CD4-positive, CD25-positive, alpha-beta regulatory T cell (primary cell): ENCODE measurements around the gene PJA1. TPM values are rescaled to one million over a fixed set of nuclear protein-coding genes. Genes with fewer than 3 reads are reported as not detected.

Source experiments
- ATAC-seq, 2 donors: fragments of 150-1000 bp; cut with Tn5 transposase; one replicate each; pipeline ENCODE4 v1.10.0; 2021; ENCODE audit warnings: low read depth in 2 of 2, moderate number of reproducible peaks in 2 of 2, moderate library complexity in 1 of 2
- DNase-seq, 3 donors: peaks; one replicate each; pipeline versions ENCODE4 v3.0.0 to v3.0.0-alpha.2; 2012 to 2022; ENCODE audit warnings: mixed read lengths in 1 of 3
- H3K27ac ChIP-seq: one replicate; pipeline ENCODE4 v1.7.0; 2013; ENCODE audit warnings: mild to moderate bottlenecking, low read length; ENCODE audit not compliant: insufficient read depth, poor library complexity, severe bottlenecking
- H3K27me3 ChIP-seq: one replicate; pipeline ENCODE4 v1.7.0; 2013; ENCODE audit warnings: low read length; ENCODE audit not compliant: control insufficient read depth, insufficient read depth
- H3K36me3 ChIP-seq: one replicate; pipeline ENCODE4 v1.7.0; 2013; ENCODE audit warnings: mild to moderate bottlenecking, low read length, moderate library complexity; ENCODE audit not compliant: control insufficient read depth, insufficient read depth
- H3K4me1 ChIP-seq: 2 replicates; pipeline ENCODE4 v1.7.0; 2013; ENCODE audit warnings: mild to moderate bottlenecking, low read length; ENCODE audit not compliant: insufficient read depth, control insufficient read depth, poor library complexity, severe bottlenecking
- H3K4me3 ChIP-seq: one replicate; pipeline ENCODE4 v1.7.0; 2013; ENCODE audit warnings: low read depth, mild to moderate bottlenecking, low read length, moderate library complexity
- H3K9me3 ChIP-seq, 2 experiments: 1 replicate in 1 of 2; 2 replicates in 1 of 2; pipeline ENCODE4 v1.7.0; 2013; ENCODE audit warnings: low read length in 2 of 2, mild to moderate bottlenecking in 1 of 2, moderate library complexity in 1 of 2; ENCODE audit not compliant: control insufficient read depth in 2 of 2
- H3K27ac Mint-ChIP-seq, 3 donors: one replicate each; pipeline ENCODE4 v1.8.0; 2020 to 2022; ENCODE audit warnings: mild to moderate bottlenecking in 3 of 3, mixed read lengths in 3 of 3, moderate library complexity in 2 of 3
- H3K27me3 Mint-ChIP-seq: one replicate; pipeline ENCODE4 v1.8.0; 2022; ENCODE audit warnings: mild to moderate bottlenecking, mixed read lengths
- H3K36me3 Mint-ChIP-seq: one replicate; pipeline ENCODE4 v1.8.0; 2020; ENCODE audit warnings: mixed read lengths
- H3K4me1 Mint-ChIP-seq, 4 donors: one replicate each; pipeline ENCODE4 v1.8.0; 2020 to 2022; ENCODE audit warnings: mixed read lengths in 4 of 4, mild to moderate bottlenecking in 1 of 4
- H3K4me3 Mint-ChIP-seq, 4 donors: one replicate each; pipeline ENCODE4 v1.8.0; 2020 to 2022; ENCODE audit warnings: mild to moderate bottlenecking in 4 of 4, mixed read lengths in 4 of 4, moderate library complexity in 3 of 4
- H3K9me3 Mint-ChIP-seq, 7 donors: one replicate each; pipeline ENCODE4 v1.8.0; 2020 to 2022; ENCODE audit warnings: mixed read lengths in 7 of 7, mild to moderate bottlenecking in 3 of 7, moderate library complexity in 2 of 7
- polyA plus RNA-seq, 4 donors: library from polyadenylated mRNA; unstranded; fragments of 300-500 nt; fragmentation: Illumina TruSeq; gene quantifications; one replicate each; pipeline ENCODE4 v1.2.3, GENCODE V29; 2021
- total RNA-seq: library from RNA; stranded (reverse); gene quantifications from one replicate; pipeline ENCODE4 v1.2.3, GENCODE V29; 2022

PJA1 gene
- total and polyA plus RNA-seq, 5 donors from 2014 or later: 20.2 to 49.0 (median 37.0) TPM

DNA sequence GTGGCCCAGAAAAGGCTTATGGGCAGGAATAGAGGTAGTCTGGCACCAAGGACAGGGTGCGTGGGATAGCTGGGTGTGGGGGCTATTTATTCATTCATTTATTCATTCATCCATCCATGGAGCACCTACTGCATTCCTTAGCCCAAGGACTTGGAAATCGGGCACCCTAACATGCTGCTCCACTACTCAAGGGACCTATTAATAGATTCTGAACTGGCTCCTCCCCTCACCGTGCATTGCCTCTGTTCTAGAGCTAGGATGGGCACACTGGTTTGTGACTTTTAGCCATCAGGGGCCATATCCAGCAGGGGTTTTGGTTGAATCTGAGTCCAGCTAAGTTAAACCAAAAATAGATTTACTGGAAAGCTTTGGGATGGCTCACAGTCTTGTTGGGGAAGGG, 30.6 kb upstream of the PJA1 start:
- Histone ChIP-seq H3K27ac (no peak overlapping the region), H3K9me3 (no peaks in the 10 kb centered on the region), H3K27me3 (no peaks in the 10 kb centered on the region), H3K36me3 (no peaks in the 10 kb centered on the region), H3K4me3 (no peak overlapping the region), H3K4me1 (no peaks in the 10 kb centered on the region)
- H3K27me3 Mint-ChIP-seq: no peaks in the 10 kb centered on the region
- H3K27ac Mint-ChIP-seq: no peak overlapping the region
- DNase-seq (no peak), ATAC-seq (no peak)
- no peaks in the 10 kb centered on the region for H3K36me3 Mint-ChIP-seq
- H3K4me3 Mint-ChIP-seq: no peak overlapping the region
- H3K9me3 Mint-ChIP-seq: no peaks in the 10 kb centered on the region
- no peaks in the 10 kb centered on the region for H3K4me1 Mint-ChIP-seq

DNA sequence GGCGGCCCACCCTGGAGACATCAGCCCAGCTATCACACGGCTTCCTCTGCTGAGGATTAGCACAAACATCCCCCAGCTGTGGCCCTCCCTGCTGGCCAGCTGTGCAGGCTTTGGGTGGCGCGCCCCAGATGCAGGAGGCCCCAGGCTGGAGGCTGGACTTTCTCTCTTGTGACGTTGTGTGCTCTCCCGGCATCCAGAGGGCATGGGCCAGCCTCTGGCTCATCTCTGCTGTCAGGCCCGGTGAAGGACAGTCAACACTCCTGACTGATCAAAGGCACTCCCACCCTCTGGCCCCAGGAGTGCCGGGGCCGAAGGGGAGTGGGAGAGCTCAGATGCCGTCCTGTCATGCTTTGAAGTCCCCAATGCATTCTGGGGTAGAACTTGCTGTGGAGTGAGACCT, 29.9 kb upstream of the PJA1 start:
- Histone ChIP-seq H3K27me3 (no peaks in the 10 kb centered on the region), H3K4me3 (no peak overlapping the region), H3K9me3 (no peaks in the 10 kb centered on the region), H3K27ac (no peak overlapping the region), H3K4me1 (no peaks in the 10 kb centered on the region), H3K36me3 (no peaks in the 10 kb centered on the region)
- DNase-seq (no peak), ATAC-seq (no peak)
- H3K36me3 Mint-ChIP-seq: no peaks in the 10 kb centered on the region
- no peak overlapping the region for H3K4me3 Mint-ChIP-seq
- no peaks in the 10 kb centered on the region for H3K4me1 Mint-ChIP-seq
- H3K27me3 Mint-ChIP-seq: no peaks in the 10 kb centered on the region
- no peaks in the 10 kb centered on the region for H3K9me3 Mint-ChIP-seq
- H3K27ac Mint-ChIP-seq: no peak overlapping the region

GRCh38 chrX:69192603-69193002, 27.4 kb upstream of the PJA1 start:
- no peak for ATAC-seq
- Histone ChIP-seq H3K9me3 (no peaks in the 10 kb centered on the region), H3K27ac (no peak overlapping the region), H3K27me3 (no peaks in the 10 kb centered on the region), H3K36me3 (no peaks in the 10 kb centered on the region), H3K4me1 (no peaks in the 10 kb centered on the region), H3K4me3 (no peak overlapping the region)
- Mint-ChIP-seq H3K27ac (no peak overlapping the region), H3K4me1 (no peaks in the 10 kb centered on the region), H3K36me3 (no peaks in the 10 kb centered on the region), H3K4me3 (no peak overlapping the region), H3K27me3 (no peaks in the 10 kb centered on the region), H3K9me3 (no peaks in the 10 kb centered on the region)
- no peak for DNase-seq

DNA sequence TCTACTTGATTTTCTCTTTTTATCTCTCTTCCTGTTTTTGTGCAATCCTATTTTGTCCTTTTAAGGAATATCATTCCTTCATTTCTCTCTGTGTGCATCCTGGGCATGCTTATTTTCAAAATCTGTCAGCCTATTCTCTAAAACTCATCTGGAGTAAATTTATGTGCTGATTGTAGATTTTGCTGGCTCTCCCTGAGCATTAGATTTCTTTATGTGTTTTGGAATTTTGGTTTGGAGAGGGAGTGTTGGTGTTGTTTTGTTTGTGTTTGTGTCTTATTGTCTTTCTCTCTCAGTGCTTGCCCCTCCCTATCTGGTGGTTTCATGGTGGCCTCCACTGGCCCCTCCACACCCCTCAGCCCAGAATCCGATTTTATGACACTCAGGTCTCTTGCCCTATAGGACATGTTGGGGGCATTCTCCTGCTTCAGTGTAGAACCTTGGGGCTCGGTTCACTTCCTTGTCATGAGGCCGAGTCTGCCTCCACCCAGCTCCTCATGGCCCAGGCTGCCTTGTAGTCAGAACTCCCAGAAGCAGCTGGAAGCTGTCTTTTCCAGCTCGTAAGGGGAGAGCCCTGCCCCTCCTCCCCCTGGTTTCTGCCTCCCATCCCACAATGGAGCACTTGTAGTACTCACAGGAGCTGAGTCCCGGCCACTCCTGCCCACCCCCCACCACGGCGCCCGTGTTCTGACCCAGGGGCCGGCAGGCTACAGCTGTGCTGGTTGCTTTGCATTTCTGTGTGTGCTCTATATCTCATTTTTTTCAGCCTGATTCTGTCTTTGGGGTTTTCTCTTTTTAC, 24.5 kb upstream of the PJA1 start:
- ATAC-seq: no peak
- no peaks in the 10 kb centered on the region for H3K36me3 Mint-ChIP-seq
- H3K4me1 Mint-ChIP-seq: no peaks in the 10 kb centered on the region
- H3K27me3 Mint-ChIP-seq: peaks cover 4% of the 10 kb centered on the region
- no peak overlapping the region for H3K27ac Mint-ChIP-seq
- no peaks in the 10 kb centered on the region for H3K4me1 ChIP-seq
- H3K27ac ChIP-seq: no peak overlapping the region
- DNase-seq: no peak
- no peaks in the 10 kb centered on the region for H3K27me3 ChIP-seq
- H3K4me3 Mint-ChIP-seq: no peak overlapping the region
- no peaks in the 10 kb centered on the region for H3K36me3 ChIP-seq
- peaks cover 0 to under 1% (median 0%) of the 10 kb centered on the region in 7 donors for H3K9me3 Mint-ChIP-seq
- no peak overlapping the region for H3K4me3 ChIP-seq
- H3K9me3 ChIP-seq: no peaks in the 10 kb centered on the region

DNA sequence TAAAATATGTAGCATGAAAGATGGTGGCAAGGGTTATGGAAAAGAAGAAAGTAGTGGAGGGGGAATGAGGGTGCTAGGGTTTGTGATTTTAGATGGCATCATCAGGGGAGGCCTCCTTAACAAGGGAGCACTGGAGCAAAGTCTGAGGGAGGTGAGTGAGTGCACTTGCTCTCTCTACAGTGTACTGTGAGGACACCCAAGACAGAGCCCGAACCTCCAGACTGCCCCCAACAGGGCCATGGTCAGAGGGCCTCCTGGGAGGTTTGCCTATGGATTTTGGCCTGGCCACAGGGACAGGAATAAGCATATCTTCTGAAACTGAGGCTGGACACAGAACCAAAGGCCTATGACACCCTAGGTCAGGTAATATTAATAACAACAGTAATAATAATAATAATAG, 21.4 kb upstream of the PJA1 start:
- peaks cover 10% of the 10 kb centered on the region for H3K27me3 Mint-ChIP-seq
- no peaks in the 10 kb centered on the region for H3K4me1 Mint-ChIP-seq
- H3K36me3 Mint-ChIP-seq: no peaks in the 10 kb centered on the region
- Histone ChIP-seq H3K4me3 (no peak overlapping the region), H3K9me3 (no peaks in the 10 kb centered on the region), H3K36me3 (no peaks in the 10 kb centered on the region), H3K27me3 (no peaks in the 10 kb centered on the region), H3K27ac (no peak overlapping the region), H3K4me1 (no peaks in the 10 kb centered on the region)
- no peak overlapping the region for H3K27ac Mint-ChIP-seq
- peaks cover 0 to 3% (median 0%) of the 10 kb centered on the region in 7 donors for H3K9me3 Mint-ChIP-seq
- H3K4me3 Mint-ChIP-seq: no peak overlapping the region
- DNase-seq (no peak), ATAC-seq (no peak)

GRCh38 chrX:69185886-69186285, 20.6 kb upstream of the PJA1 start:
- H3K27me3 Mint-ChIP-seq: peaks cover 13% of the 10 kb centered on the region
- Histone ChIP-seq H3K4me1 (no peaks in the 10 kb centered on the region), H3K4me3 (no peak overlapping the region), H3K9me3 (no peaks in the 10 kb centered on the region), H3K36me3 (no peaks in the 10 kb centered on the region), H3K27ac (no peak overlapping the region), H3K27me3 (no peaks in the 10 kb centered on the region)
- H3K36me3 Mint-ChIP-seq: no peaks in the 10 kb centered on the region
- H3K4me1 Mint-ChIP-seq: no peaks in the 10 kb centered on the region
- H3K27ac Mint-ChIP-seq: no peak overlapping the region
- DNase-seq: no peak
- ATAC-seq: no peak
- peaks cover 0 to 3% (median 0%) of the 10 kb centered on the region in 7 donors for H3K9me3 Mint-ChIP-seq
- H3K4me3 Mint-ChIP-seq: no peak overlapping the region

- H3K27ac ChIP-seq: no peak overlapping the region
- no peak overlapping the region for H3K4me3 Mint-ChIP-seq
- DNase-seq (no peak), ATAC-seq (no peak)
- H3K4me3 ChIP-seq: no peak overlapping the region
- H3K9me3 ChIP-seq: no peaks in the 10 kb centered on the region
- no peaks in the 10 kb centered on the region for H3K36me3 ChIP-seq
- no peaks in the 10 kb centered on the region for H3K4me1 ChIP-seq
- H3K9me3 Mint-ChIP-seq: peaks cover 0 to 3% (median 0%) of the 10 kb centered on the region in 7 donors
- H3K27ac Mint-ChIP-seq: no peak overlapping the region
- no peaks in the 10 kb centered on the region for H3K36me3 Mint-ChIP-seq
- H3K4me1 Mint-ChIP-seq: no peaks in the 10 kb centered on the region
- peaks cover 14% of the 10 kb centered on the region for H3K27me3 Mint-ChIP-seq
- no peaks in the 10 kb centered on the region for H3K27me3 ChIP-seq
These were observed 19.9 kb upstream of the PJA1 start for GRCh38 chrX:69185141-69185540.

DNA sequence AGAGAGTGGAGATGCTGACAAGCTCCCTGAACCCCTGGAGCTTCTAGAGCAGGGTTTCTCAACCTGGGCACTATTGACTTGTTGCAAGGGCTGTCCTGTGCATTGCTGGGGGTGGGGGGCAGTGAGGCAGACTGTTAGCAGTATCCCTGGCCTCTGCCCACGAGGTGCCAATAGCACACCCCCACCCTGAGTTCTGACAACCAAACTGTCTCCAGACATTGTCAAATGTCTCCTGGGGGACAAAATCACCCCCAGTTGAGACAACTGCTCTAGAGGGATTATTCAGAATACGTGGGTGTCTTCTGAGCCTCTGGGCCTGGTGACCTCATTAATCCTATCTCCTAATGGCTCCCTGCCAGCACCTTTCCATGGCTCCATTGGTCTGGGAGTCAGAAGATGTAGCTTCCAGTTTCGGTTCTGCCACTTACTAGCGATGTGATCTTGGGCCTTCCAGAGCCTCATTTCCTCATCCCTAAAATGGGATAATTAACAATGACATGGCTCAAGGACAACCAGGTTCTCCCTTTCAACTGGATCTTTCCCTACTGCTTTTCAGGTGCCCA, 17.6 kb upstream of the PJA1 start:
- ATAC-seq (no peak), DNase-seq (no peak)
- Histone ChIP-seq H3K36me3 (no peaks in the 10 kb centered on the region), H3K9me3 (no peaks in the 10 kb centered on the region), H3K4me1 (no peaks in the 10 kb centered on the region), H3K4me3 (no peak overlapping the region), H3K27ac (no peak overlapping the region), H3K27me3 (no peaks in the 10 kb centered on the region)
- no peak overlapping the region for H3K4me3 Mint-ChIP-seq
- H3K27ac Mint-ChIP-seq: no peak overlapping the region
- H3K27me3 Mint-ChIP-seq: peaks cover 20% of the 10 kb centered on the region
- H3K4me1 Mint-ChIP-seq: no peaks in the 10 kb centered on the region
- peaks cover 0 to 5% (median 0%) of the 10 kb centered on the region in 7 donors for H3K9me3 Mint-ChIP-seq
- no peaks in the 10 kb centered on the region for H3K36me3 Mint-ChIP-seq
